Mucosa of descending colon (tissue), 3 donors: Measurements from ENCODE around the gene ZMIZ1. TPM values are rescaled to one million over a fixed set of nuclear protein-coding genes. Genes with fewer than 3 reads are reported as not detected.

Experiments used
- ATAC-seq: fragments of 200-7000 bp; cut with Tn5 transposase; one replicate; pipeline ENCODE4 v1.9.1; 2020; ENCODE audit warnings: mild to moderate bottlenecking, moderate library complexity
- DNase-seq, 3 donors: peaks; one replicate each; pipeline ENCODE4 v3.0.0-alpha.2; 2020
- H3K36me3 ChIP-seq: fragments of 200-600 bp; one replicate; pipeline ENCODE4 v1.8.0; 2021; ENCODE audit warnings: low read depth, mild to moderate bottlenecking
- H3K4me1 ChIP-seq: fragments of 200-600 bp; one replicate; pipeline ENCODE4 v1.8.0; 2021; ENCODE audit warnings: low read depth, mild to moderate bottlenecking
- H3K4me3 ChIP-seq: fragments of 200-600 bp; one replicate; pipeline ENCODE4 v1.8.0; 2021; ENCODE audit warnings: mild to moderate bottlenecking
- H3K9me3 ChIP-seq: fragments of 200-600 bp; one replicate; pipeline ENCODE4 v1.8.0; 2021; ENCODE audit warnings: mild to moderate bottlenecking
- CTCF ChIP-seq: fragments of 200-600 bp; IDR thresholded peaks from one replicate; pipeline ENCODE4 v1.8.0; 2022; ENCODE audit warnings: antibody characterized with exemption, mild to moderate bottlenecking
- intact Hi-C, 2 donors: fragments of 100-400 bp; cut with DNase I in 1 of 2; cut with micrococcal nuclease in 1 of 2; formaldehyde crosslinking; loops; one replicate each; pipeline versions ENCODE4 v1.11.0 to v1.11.1; 2022; cut with DNase I, micrococcal nuclease
- total RNA-seq, 3 donors: library from RNA; stranded (reverse); fragmentation: NEBNext Ultra II Directional in 2 of 3; extraction: Animal tissue kit (Norgen Biotek cat#: 25700) in 2 of 3; gene quantifications; one replicate each; pipeline versions ENCODE4 v1.2.1 to v1.2.4, GENCODE V29; 2021 to 2023
- donor health status: DM: no; HTN: no; CAD: no; lungs with moderate emphysema.
- donor health status: DM: no; HTN: no; CAD: no.
- donor health status: DM: no; HTN: yes; CAD: no.

ZMIZ1 gene
- total RNA-seq, 3 donors from 2014 or later, result 61.4 to 103 (median 89.1) TPM

DNA sequence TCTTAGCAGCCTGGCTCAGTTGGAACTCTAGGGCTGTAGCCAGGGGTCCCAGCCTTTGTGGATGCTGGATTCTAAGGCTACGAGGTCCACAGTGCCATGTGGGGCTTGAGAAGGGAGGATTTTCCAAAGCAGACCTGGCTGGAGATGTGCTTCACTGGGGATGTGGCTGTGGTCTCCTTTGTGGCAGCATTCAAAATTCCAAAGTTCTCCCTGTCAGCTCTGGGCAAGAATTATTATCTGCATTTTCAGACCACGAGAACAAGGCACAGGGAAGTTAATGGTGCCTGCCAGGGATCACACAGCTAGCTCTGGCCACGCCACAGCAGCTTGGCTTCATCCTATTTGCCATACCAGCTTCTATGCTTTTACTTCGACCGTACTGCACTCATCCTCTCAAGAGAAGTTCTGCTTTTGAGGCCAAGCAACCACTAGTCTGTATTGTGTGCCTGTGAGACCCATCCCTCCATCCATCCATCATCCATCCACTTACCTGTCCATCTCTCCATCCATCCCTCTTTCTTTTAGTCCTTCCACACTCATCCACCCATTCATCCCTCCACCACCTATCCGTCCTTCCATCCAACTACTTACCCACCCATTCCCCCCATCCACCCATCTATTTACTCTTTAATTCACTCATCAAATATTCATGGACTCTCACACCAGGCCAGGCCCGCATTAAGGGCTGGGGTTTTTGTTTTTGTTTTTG is 71.5 kb downstream of the ZMIZ1 start:
- H3K4me1 ChIP-seq, result peaks cover 32% of the 10 kb centered on the region

GRCh38 chr10:79140855-79141254 is 72.1 kb downstream of the ZMIZ1 start:
- Histone ChIP-seq H3K4me3 (no peak overlapping the region), H3K36me3 (no peaks in the 10 kb centered on the region), H3K9me3 (no peaks in the 10 kb centered on the region), H3K4me1 (peaks cover 34% of the 10 kb centered on the region)
- ATAC-seq (no peak), DNase-seq (no peak)
- no peak for TF ChIP-seq CTCF
- intact Hi-C loops, result no loop called here

More for the DNA sequence above, 71.5 kb downstream of the ZMIZ1 start:
- no peak for TF ChIP-seq CTCF
- intact Hi-C loops, result no loop called here
- Histone ChIP-seq H3K36me3 (no peaks in the 10 kb centered on the region), H3K4me3 (no peak overlapping the region), H3K9me3 (no peaks in the 10 kb centered on the region)
- no peak for DNase-seq
- ATAC-seq, result no peak

DNA sequence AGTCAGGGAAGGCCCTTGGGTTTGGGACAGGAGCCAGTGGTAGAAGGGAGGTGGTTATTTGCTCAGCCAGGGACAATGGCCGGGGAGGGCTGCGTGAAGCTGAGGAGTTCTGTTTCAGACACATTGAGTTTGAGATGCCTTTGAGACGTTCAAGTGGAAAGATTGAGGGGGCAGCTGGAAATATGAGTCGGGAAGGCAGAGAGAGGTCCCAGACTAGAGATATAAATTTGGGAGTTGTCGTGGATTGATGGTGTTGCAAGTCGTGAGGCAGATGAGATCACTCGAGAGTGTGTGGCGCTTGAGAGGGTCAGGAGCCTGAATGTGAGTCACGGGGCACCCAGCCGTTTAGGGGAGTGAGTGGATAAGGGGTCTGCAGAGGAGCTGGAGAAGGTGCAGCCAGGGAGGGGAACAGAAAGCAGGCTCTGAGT is 73.3 kb downstream of the ZMIZ1 start:
- Histone ChIP-seq H3K4me1 (peaks cover 32% of the 10 kb centered on the region), H3K36me3 (no peaks in the 10 kb centered on the region), H3K9me3 (no peaks in the 10 kb centered on the region), H3K4me3 (no peak overlapping the region)
- DNase-seq, result no peak
- intact Hi-C loops, result no loop called here
- TF ChIP-seq CTCF, result no peak
- ATAC-seq, result no peak

DNA sequence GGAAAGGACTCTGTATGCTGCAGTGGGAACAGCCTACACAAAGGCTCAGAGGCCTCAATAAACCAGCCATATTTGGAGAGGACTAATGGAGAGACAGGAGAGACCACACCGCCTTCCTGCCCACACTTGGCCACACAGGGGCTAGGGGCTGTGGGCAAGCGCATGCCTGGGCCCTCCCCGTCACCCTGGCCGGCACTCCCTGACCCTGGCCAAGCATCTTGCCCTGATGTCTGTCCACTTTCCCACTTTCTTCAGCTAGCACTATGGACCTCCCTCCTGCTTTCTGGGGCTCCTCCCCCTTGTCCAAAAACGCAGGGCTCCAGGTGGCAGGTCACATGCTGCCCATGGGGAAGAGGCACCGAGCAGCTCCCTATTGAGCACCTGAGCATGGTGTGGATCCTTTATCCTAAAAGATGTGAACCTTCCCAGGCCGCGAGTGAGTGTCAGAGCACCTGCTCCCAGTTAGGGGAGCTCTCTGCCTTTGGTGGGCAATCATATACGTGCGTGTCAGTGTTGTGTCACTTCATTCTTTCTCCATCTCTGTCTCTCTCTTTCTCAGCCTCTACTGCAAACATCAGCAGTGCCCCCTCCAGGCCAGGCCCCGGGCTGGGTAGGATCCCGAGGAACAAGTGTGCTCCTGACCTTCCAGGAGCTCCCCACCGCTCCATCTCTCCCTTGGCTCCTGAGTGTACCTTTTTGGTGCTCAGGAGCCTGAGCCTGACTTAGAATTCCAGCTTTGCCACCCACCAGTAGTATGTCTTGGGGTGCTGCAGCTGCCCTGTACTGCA is 74.0 kb downstream of the ZMIZ1 start:
- intact Hi-C loops, result no loop called here
- H3K4me3 ChIP-seq, result no peak overlapping the region
- H3K4me1 ChIP-seq, result peaks cover 26% of the 10 kb centered on the region
- DNase-seq (no peak), ATAC-seq (no peak)
- H3K36me3 ChIP-seq, result no peaks in the 10 kb centered on the region
- no peaks in the 10 kb centered on the region for H3K9me3 ChIP-seq
- no peak for TF ChIP-seq CTCF

- Histone ChIP-seq H3K4me1 (peaks cover 28% of the 10 kb centered on the region), H3K9me3 (no peaks in the 10 kb centered on the region), H3K36me3 (no peaks in the 10 kb centered on the region), H3K4me3 (no peak overlapping the region)
- DNase-seq (no peak), ATAC-seq (no peak)
- no peak for TF ChIP-seq CTCF
- intact Hi-C loops, result no loop called here
Measured at GRCh38 chr10:79143879-79144278, 75.1 kb downstream of the ZMIZ1 start.
